ENCODE measurements around the gene PYROXD2. TPM values are rescaled to one million over a fixed set of nuclear protein-coding genes. Genes with fewer than 3 reads are reported as not detected.

PYROXD2 gene
- polyA plus RNA-seq, 10 donors, result 7.6 to 19.9 (median 11.5) TPM

- no peak for DNase-seq
Observed at GRCh38 chr10:98337484-98337883, 77.5 kb downstream of the PYROXD2 start.

Other genes starting within 250 kb of the PYROXD2 start
- 10 to 100 TPM in 6 of 10 donors, 1 to 10 TPM in 4; 7.3 to 12.9 (median 11.3) TPM for gene LOXL4, start 147.0 kb downstream of the PYROXD2 start, polyA plus RNA-seq (ENCODE audit: insufficient read length in 10 of 10)
- gene HPS1, start 31.8 kb upstream of the PYROXD2 start, polyA plus RNA-seq (ENCODE audit: insufficient read length in 10 of 10), result 10 to 100 TPM; 12.2 to 22.5 (median 16.5) TPM

Data from muscle of back (tissue), 11 donors.